PC-9 (cell line): ENCODE data around the gene SEBOX.

Source experiments
- EZH2 ChIP-seq: fragments of 200-600 bp; sonication (generic); IDR thresholded peaks from 2 replicates; pipeline ENCODE4 v1.8.0; 2017; ENCODE audit warnings: antibody characterized with exemption, low read depth
- TF ChIP-seq, protein P1 (sequence below): fragments of 200-600 bp; sonication (generic); conservative IDR thresholded peaks from 2 replicates; pipeline ENCODE4 v1.6.1; 2017; ENCODE audit warnings: mixed run types, antibody characterized with exemption, mild to moderate bottlenecking, moderate library complexity

DNA sequence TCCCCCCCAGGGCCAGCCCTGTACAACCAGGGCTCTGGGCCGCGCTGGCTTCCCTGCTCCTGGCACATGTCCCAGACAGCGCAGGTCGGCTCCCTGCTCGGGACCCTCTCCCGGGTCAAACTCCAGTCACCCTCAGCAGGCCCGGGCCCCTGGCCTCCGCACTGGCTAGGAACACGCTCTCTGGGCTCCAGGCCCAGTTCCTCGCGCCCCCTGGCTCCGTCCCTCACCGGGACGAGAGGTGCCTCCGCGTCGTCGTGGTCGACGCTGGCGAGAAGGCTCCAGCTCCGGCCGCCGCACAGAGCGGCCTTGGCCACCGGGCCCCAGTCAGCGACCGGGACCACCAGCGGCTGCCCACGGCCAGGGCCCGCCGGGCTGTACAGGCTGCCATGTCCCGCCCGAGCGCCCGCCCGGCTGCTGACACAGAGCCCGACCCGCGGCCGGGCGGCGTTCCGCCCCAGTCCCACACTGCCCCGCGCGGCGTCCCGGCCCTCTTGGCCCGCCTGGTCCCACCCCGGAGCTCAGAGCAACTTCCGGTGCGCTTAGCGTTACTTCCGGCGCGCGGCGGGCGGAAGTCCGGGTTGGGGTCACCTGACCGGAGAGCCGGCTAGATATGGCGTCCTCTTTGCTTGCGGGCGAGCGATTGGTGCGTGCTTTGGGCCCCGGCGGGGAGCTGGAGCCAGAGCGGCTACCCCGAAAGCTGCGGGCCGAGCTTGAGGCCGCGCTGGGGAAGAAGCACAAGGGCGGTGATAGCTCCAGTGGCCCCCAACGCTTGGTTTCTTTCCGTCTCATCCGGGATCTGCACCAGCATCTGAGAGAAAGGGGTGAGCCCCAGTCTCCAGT is 7.7 kb downstream of the SEBOX start, which contains the start of gene POLDIP2:
- TF ChIP-seq, protein P1, sequence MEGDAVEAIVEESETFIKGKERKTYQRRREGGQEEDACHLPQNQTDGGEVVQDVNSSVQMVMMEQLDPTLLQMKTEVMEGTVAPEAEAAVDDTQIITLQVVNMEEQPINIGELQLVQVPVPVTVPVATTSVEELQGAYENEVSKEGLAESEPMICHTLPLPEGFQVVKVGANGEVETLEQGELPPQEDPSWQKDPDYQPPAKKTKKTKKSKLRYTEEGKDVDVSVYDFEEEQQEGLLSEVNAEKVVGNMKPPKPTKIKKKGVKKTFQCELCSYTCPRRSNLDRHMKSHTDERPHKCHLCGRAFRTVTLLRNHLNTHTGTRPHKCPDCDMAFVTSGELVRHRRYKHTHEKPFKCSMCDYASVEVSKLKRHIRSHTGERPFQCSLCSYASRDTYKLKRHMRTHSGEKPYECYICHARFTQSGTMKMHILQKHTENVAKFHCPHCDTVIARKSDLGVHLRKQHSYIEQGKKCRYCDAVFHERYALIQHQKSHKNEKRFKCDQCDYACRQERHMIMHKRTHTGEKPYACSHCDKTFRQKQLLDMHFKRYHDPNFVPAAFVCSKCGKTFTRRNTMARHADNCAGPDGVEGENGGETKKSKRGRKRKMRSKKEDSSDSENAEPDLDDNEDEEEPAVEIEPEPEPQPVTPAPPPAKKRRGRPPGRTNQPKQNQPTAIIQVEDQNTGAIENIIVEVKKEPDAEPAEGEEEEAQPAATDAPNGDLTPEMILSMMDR = no peak
- no peak for TF ChIP-seq EZH2
